ENCODE data around the gene MED13.

Gene MED13

GRCh38 chr17:62090021-62090824 lies 25.1 kb upstream of the MED13 start:
- no peak for TF ChIP-seq CTCF (IDR thresholded peaks at IDR 0.05; ENCODE audit: insufficient read depth, missing control alignments)
- FAIRE-seq = no peak
- no peak for DNase-seq (ENCODE audit: insufficient read length, low spot score)

GRCh38 chr17:62089334-62089733 lies 24.3 kb upstream of the MED13 start:
- DNase-seq (ENCODE audit: insufficient read length, low spot score) (no peak), FAIRE-seq (no peak)
- no peak for TF ChIP-seq CTCF (IDR thresholded peaks at IDR 0.05; ENCODE audit: insufficient read depth, missing control alignments)

GRCh38 chr17:62086737-62087136 lies 21.7 kb upstream of the MED13 start:
- DNase-seq (ENCODE audit: insufficient read length, low spot score) (no peak), FAIRE-seq (no peak)
- no peak for TF ChIP-seq CTCF (IDR thresholded peaks at IDR 0.05; ENCODE audit: insufficient read depth, missing control alignments)

GRCh38 chr17:62085511-62086408 lies 20.7 kb upstream of the MED13 start:
- TF ChIP-seq CTCF (IDR thresholded peaks at IDR 0.05; ENCODE audit: insufficient read depth, missing control alignments) = no peak
- DNase-seq (ENCODE audit: insufficient read length, low spot score) = no peak
- FAIRE-seq = no peak

- DNase-seq (ENCODE audit: insufficient read length, low spot score) = no peak
- FAIRE-seq = no peak
Measured at GRCh38 chr17:62084585-62084984, 19.5 kb upstream of the MED13 start.

GRCh38 chr17:62083651-62084050 lies 18.6 kb upstream of the MED13 start:
- no peak for TF ChIP-seq CTCF (IDR thresholded peaks at IDR 0.05; ENCODE audit: insufficient read depth, missing control alignments)
- DNase-seq (ENCODE audit: insufficient read length, low spot score) = no peak
- FAIRE-seq = no peak

More at GRCh38 chr17:62084585-62084984, 19.5 kb upstream of the MED13 start:
- no peak for TF ChIP-seq CTCF (IDR thresholded peaks at IDR 0.05; ENCODE audit: insufficient read depth, missing control alignments)
